ENCODE results near the gene PHKG1. TPM values are rescaled to one million over a fixed set of nuclear protein-coding genes. Genes with fewer than 3 reads are reported as not detected.
"Not testable (repeated sequence)": the region's sequence is repeated elsewhere in the genome, so short reads cannot be mapped to it uniquely, and the experiment has no call there.

PHKG1 gene
- 2.7 and 3.9 TPM in 2 replicates for total RNA-seq (2021)
- percentile 32 among the genes with signal in this experiment for Bru-seq, nascent RNA
- percentile 51 among the genes with signal in this experiment for BruChase-seq, experiment 1, labeled RNA remaining after a 2-hour chase
- percentile 49 among the genes with signal in this experiment for BruChase-seq, experiment 2, labeled RNA remaining after a 6-hour chase
- long read RNA-seq, partial matches to known transcripts, result 0 of 9 reads
- long read RNA-seq, other reads (novel, unspliced or antisense), result 9 of 9 reads

DNA sequence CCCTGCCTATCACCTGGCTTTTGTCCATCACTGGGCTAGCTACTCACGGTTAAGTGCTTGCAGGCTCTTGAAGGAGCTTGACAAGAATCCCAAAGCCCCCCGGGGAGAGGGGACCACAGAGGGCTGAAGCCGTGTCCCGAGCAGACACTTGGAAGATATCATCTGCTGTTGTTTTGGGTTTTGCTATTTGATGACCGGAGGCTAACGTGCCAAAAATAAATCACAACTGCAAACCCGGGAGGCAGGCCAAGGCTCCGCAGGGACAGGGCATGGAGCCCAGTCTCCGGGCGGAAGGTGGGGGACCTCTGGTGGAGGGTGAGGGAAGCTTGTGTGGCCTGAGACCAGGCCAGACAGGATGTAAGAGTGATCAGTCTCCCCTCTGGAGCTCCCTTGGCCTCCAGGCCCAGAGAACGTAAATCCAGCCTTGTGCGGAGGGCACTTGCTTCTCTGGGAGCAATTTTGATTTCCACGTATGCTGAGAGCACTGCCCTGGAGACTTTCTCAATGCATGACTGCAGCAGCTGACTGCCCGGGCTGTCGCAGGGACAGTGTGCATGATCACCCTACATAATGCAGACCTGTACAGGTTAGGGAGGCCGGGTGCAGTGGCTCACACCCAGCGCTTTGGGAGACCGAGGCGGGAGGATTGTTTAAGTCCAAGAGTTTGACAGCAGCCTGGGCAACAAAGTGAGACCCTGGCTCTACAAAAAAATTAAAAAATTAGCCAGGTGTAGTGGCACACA lies at the start of gene PHKG1:
TSS of gene PHKG1 (minus strand) at position 164 of the 743 bp plus-strand sequence. CDS start 4,011 bp downstream, outside the sequence.
- ChIA-PET CTCF (interaction anchor here (0.5 to 0.8 kb wide), 4 partner anchors 130 to 1261 kb away, joined by 3 read pairs; no protein-coding TSS in a partner anchor), POLR2A (ENCODE audit: unreplicated experiment) (interaction anchor here (0.5 kb wide), 1 partner anchor 42 kb away, joined by 3 read pairs; the partner anchor contains the start of gene PSPH)
- Histone ChIP-seq H3K4me3 (no peak within 1 kb of the TSS), H3K9me3 (ENCODE audit: insufficient read depth, low read depth) (no peaks in the 10 kb centered on the region), H3K79me2 (ENCODE audit: low read depth) (no peaks in the 10 kb centered on the region), H4K20me1 (ENCODE audit: insufficient read depth) (0 out of 2 replicates have a peak, but pooled peaks cover 4% of the 10 kb centered on the region), H3K4me1 (replicated peaks; ENCODE audit: insufficient read depth) (no peaks in the 10 kb centered on the region), H2AFZ (no peak within 1 kb of the TSS), H3F3A (ENCODE audit: insufficient read depth, low read depth) (peaks cover 29% of the 10 kb centered on the region; the same call in 1 of the 2 replicates), H3K9me2 (ENCODE audit: insufficient read depth) (no peaks in the 10 kb centered on the region), H3K27me3 (ENCODE audit: insufficient read depth, low read depth) (no peaks in the 10 kb centered on the region), H3K36me3 (ENCODE audit: low read depth) (no peaks in the 10 kb centered on the region), H3K27ac (no peak within 1 kb of the TSS), H3K4me2 (no peak within 1 kb of the TSS)
- DNase-seq, result peak in 1 of 2 experiments; percentile 52
- intact Hi-C loops (cut with micrococcal nuclease; ENCODE audit: unreplicated experiment), result loop anchor here (1.0 to 5.0 kb wide), 2 partner anchors 452 to 811 kb away; no protein-coding TSS in a partner anchor
- no peak for TF ChIP-seq EZH2 (IDR thresholded peaks at IDR 0.05; ENCODE audit: low read depth)
- TF ChIP-seq, protein P1, sequence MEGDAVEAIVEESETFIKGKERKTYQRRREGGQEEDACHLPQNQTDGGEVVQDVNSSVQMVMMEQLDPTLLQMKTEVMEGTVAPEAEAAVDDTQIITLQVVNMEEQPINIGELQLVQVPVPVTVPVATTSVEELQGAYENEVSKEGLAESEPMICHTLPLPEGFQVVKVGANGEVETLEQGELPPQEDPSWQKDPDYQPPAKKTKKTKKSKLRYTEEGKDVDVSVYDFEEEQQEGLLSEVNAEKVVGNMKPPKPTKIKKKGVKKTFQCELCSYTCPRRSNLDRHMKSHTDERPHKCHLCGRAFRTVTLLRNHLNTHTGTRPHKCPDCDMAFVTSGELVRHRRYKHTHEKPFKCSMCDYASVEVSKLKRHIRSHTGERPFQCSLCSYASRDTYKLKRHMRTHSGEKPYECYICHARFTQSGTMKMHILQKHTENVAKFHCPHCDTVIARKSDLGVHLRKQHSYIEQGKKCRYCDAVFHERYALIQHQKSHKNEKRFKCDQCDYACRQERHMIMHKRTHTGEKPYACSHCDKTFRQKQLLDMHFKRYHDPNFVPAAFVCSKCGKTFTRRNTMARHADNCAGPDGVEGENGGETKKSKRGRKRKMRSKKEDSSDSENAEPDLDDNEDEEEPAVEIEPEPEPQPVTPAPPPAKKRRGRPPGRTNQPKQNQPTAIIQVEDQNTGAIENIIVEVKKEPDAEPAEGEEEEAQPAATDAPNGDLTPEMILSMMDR (conservative IDR thresholded peaks at IDR 0.05), result 0 out of 2 replicates have a peak, but pooled peaks have one; percentile 40
- no TSS peak for BruUV-seq (replicated peaks)

DNA sequence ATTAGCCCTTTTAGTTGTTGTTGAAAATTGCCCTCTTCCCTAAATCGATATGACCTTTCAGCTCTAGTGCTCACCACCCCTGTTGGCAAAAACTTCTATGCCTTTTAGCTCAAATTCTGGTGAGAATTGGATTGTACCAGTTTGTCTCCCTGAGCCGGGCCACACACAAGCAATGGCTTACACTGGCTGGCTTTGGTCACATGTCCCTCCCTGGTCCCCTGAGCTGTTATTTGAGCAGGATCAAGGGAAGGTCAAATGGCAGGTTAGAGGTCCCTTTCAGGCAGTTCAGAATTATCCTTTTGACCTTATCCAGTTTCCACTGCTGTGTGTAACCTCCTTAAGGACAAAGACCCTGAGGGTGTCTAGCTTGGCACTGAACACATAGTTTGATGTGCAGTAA lies 38.3 kb upstream of the PHKG1 start:
- H3K9me2 ChIP-seq (ENCODE audit: insufficient read depth); H3K4me2 ChIP-seq; intact Hi-C loops (cut with micrococcal nuclease; ENCODE audit: unreplicated experiment); H3K79me2 ChIP-seq (ENCODE audit: low read depth); BruUV-seq (replicated peaks); H3K36me3 ChIP-seq (ENCODE audit: low read depth); H3K4me3 ChIP-seq; CTCF ChIA-PET; H4K20me1 ChIP-seq (ENCODE audit: insufficient read depth); H3K27ac ChIP-seq; H3K27me3 ChIP-seq (ENCODE audit: insufficient read depth, low read depth); DNase-seq; H3K4me1 ChIP-seq (replicated peaks; ENCODE audit: insufficient read depth); H3K9me3 ChIP-seq (ENCODE audit: insufficient read depth, low read depth); POLR2A ChIA-PET (ENCODE audit: unreplicated experiment); H2AFZ ChIP-seq; H3F3A ChIP-seq (ENCODE audit: insufficient read depth, low read depth): not testable (repeated sequence)

DNA sequence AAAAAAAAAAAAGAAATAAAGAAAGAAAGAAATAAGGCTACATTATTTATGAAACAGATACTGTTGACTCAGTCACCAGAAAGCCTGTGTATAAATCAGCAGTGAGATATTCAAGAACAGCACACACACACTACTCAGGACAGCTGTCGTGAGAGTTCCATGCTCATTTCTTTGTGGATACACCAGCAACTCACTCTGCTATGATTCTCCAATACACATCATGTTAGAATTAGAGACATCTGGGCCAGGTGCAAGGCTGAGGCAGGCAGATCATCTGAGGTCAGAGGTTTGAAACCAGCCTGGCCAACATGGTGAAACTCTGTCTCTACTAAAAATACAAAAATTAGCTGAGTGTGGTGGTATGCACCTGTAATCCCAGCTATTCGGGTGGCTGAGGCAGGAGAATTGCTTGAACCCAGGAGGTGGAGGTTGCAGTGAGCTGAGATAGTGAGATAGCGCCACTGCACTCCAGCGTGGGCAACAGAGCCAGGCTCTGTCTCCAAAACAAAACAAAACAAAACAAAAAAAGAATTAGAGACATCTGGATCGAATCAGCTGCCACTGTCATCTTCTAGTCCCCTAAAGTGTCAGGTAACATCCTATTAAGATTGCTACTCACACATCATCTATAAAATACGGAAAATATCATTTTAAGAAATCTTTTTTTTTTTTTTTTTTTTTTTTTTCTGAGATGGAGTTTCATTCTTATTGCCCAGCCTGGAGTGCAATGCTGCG lies 34.7 kb upstream of the PHKG1 start:
- no peaks in the 10 kb centered on the region for H3K9me2 ChIP-seq (ENCODE audit: insufficient read depth)
- no peaks in the 10 kb centered on the region for H3K36me3 ChIP-seq (ENCODE audit: low read depth)
- BruUV-seq (replicated peaks), result no TSS peak
- no peak overlapping the region for H3K4me2 ChIP-seq
- no peaks in the 10 kb centered on the region for H3K9me3 ChIP-seq (ENCODE audit: insufficient read depth, low read depth)
- H3K27ac ChIP-seq, result no peak overlapping the region
- no peak overlapping the region for H3K4me3 ChIP-seq
- ChIA-PET POLR2A (ENCODE audit: unreplicated experiment) (no interaction called here), CTCF (no interaction called here)
- intact Hi-C loops (cut with micrococcal nuclease; ENCODE audit: unreplicated experiment), result no loop called here
- H3K27me3 ChIP-seq (ENCODE audit: insufficient read depth, low read depth), result no peaks in the 10 kb centered on the region
- no peaks in the 10 kb centered on the region for H3K79me2 ChIP-seq (ENCODE audit: low read depth)
- TF ChIP-seq EZH2 (IDR thresholded peaks at IDR 0.05; ENCODE audit: low read depth), result no peak
- TF ChIP-seq, protein P1 (conservative IDR thresholded peaks at IDR 0.05), result no peak
- no peak for DNase-seq
- H3F3A ChIP-seq (ENCODE audit: insufficient read depth, low read depth), result no peaks in the 10 kb centered on the region
- no peaks in the 10 kb centered on the region for H3K4me1 ChIP-seq (replicated peaks; ENCODE audit: insufficient read depth)
- H4K20me1 ChIP-seq (ENCODE audit: insufficient read depth), result no peaks in the 10 kb centered on the region
- no peak overlapping the region for H2AFZ ChIP-seq

All from PC-9 (cell line).